ENCODE data around the gene TCOF1. TPM values are rescaled to one million over a fixed set of nuclear protein-coding genes. Genes with fewer than 3 reads are reported as not detected.

The TCOF1 gene
- total and polyA plus RNA-seq, 12 donors, result 12.6 to 30.3 (median 20.8) TPM

GRCh38 chr5:150345716-150346115 is 11.8 kb upstream of the TCOF1 start:
- no peaks in the 10 kb centered on the region for H3K36me3 ChIP-seq (replicated peaks in 1 of 2)
- H3K4me3 ChIP-seq, result no peak overlapping the region
- no peak for DNase-seq
- intact Hi-C loops (cut with DNase I), result loop anchor here in 1 of 2 donors (10.0 kb wide), 1 partner anchor 181 kb away; the partner anchor contains the start of gene CDX1
- TF ChIP-seq, protein P1, sequence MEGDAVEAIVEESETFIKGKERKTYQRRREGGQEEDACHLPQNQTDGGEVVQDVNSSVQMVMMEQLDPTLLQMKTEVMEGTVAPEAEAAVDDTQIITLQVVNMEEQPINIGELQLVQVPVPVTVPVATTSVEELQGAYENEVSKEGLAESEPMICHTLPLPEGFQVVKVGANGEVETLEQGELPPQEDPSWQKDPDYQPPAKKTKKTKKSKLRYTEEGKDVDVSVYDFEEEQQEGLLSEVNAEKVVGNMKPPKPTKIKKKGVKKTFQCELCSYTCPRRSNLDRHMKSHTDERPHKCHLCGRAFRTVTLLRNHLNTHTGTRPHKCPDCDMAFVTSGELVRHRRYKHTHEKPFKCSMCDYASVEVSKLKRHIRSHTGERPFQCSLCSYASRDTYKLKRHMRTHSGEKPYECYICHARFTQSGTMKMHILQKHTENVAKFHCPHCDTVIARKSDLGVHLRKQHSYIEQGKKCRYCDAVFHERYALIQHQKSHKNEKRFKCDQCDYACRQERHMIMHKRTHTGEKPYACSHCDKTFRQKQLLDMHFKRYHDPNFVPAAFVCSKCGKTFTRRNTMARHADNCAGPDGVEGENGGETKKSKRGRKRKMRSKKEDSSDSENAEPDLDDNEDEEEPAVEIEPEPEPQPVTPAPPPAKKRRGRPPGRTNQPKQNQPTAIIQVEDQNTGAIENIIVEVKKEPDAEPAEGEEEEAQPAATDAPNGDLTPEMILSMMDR (IDR thresholded peaks at IDR 0.05), result no peak
- no peak for TF ChIP-seq POLR2A (IDR thresholded peaks at IDR 0.05)
- 86 to 95% (median 90%) methylated on average over 5 of the region's 5 CpGs for WGBS, 4 donors
- peaks cover 1 to 4% of the 10 kb centered on the region in 2 donors for H3K4me1 ChIP-seq (replicated peaks in 1 of 2)
- H3K9me3 ChIP-seq (replicated peaks in 1 of 3), result no peaks in the 10 kb centered on the region
- H3K27ac ChIP-seq, result no peak overlapping the region
- H3K27me3 ChIP-seq, result no peaks in the 10 kb centered on the region

DNA sequence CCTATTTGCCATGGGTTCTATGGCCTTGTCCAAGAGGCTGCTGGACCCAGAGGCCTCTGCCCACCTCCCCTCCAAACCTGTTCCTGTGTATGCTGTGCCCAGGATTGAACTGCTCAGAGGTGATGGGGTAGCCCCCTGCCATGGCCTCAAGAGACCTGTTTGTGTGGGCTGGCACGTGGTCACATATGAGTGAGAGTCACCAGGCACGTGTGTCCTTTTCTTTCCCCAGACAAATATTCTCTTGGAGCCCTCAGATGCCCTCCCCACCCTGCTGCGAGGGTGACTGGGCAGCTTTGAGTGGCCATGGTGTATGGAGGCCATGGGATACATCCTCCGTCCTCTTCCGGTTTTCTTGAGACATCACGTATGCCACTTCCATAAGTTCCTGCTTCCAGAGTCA is 10.9 kb upstream of the TCOF1 start:
- Histone ChIP-seq H3K9me3 (replicated peaks in 1 of 3) (no peaks in the 10 kb centered on the region), H3K36me3 (replicated peaks in 1 of 2) (no peaks in the 10 kb centered on the region), H3K27me3 (no peaks in the 10 kb centered on the region), H3K4me3 (no peak overlapping the region), H3K4me1 (replicated peaks in 1 of 2) (peaks cover 5 to 8% of the 10 kb centered on the region in 2 donors), H3K27ac (no peak overlapping the region)
- no peak for DNase-seq
- WGBS, 4 donors, result 90 to 93% (median 93%) methylated on average over 6 of the region's 6 CpGs
- intact Hi-C loops (cut with DNase I), result loop anchor here in 1 of 2 donors (10.0 kb wide), 1 partner anchor 182 kb away; the partner anchor contains the start of gene CDX1
- TF ChIP-seq, protein P1 (IDR thresholded peaks at IDR 0.05), result no peak
- TF ChIP-seq POLR2A (IDR thresholded peaks at IDR 0.05), result no peak

DNA sequence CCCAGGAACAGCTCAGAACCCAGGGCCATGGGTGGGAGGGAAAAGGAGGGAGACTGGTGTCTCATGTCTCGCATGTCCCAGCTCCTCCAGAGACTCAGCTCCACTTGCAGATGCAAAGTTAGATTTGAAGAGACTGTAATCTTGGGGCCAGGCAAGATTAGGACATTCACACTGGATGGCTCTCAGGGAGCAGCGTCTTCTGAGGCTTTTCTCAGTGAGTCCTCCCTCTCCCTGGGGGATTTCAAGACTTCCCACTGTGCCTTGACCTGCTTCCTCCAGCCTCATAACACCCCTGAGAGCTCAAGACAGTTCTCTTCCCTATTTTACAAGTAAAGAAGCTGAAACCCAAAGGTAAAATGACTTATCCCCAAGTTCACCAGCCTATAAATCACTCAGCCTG is 10.5 kb upstream of the TCOF1 start:
- Histone ChIP-seq H3K9me3 (replicated peaks in 1 of 3) (no peaks in the 10 kb centered on the region), H3K27me3 (no peaks in the 10 kb centered on the region), H3K36me3 (replicated peaks in 1 of 2) (no peaks in the 10 kb centered on the region), H3K4me1 (replicated peaks in 1 of 2) (peaks cover 5 to 8% of the 10 kb centered on the region in 2 donors), H3K27ac (no peak overlapping the region), H3K4me3 (no peak overlapping the region)
- 80 to 94% (median 88%) methylated on average over 2 of the region's 2 CpGs for WGBS, 4 donors
- no peak for TF ChIP-seq POLR2A (IDR thresholded peaks at IDR 0.05)
- TF ChIP-seq, protein P1 (IDR thresholded peaks at IDR 0.05), result no peak
- intact Hi-C loops (cut with DNase I), result loop anchor here in 1 of 2 donors (10.0 kb wide), 1 partner anchor 182 kb away; the partner anchor contains the start of gene CDX1
- no peak for DNase-seq

GRCh38 chr5:150347451-150347850 is 10.0 kb upstream of the TCOF1 start:
- no peak overlapping the region for H3K4me3 ChIP-seq
- no peak for DNase-seq
- no peak for TF ChIP-seq POLR2A (IDR thresholded peaks at IDR 0.05)
- TF ChIP-seq, protein P1 (IDR thresholded peaks at IDR 0.05), result no peak
- H3K9me3 ChIP-seq (replicated peaks in 1 of 3), result no peaks in the 10 kb centered on the region
- no peak overlapping the region for H3K27ac ChIP-seq
- H3K27me3 ChIP-seq, result no peaks in the 10 kb centered on the region
- H3K36me3 ChIP-seq (replicated peaks in 1 of 2), result no peaks in the 10 kb centered on the region
- 77 to 80% (median 78%) methylated on average over 9 of the region's 9 CpGs for WGBS, 4 donors
- H3K4me1 ChIP-seq (replicated peaks in 1 of 2), result peaks cover 5 to 8% of the 10 kb centered on the region in 2 donors
- intact Hi-C loops (cut with DNase I), result loop anchor here in 1 of 2 donors (10.0 kb wide), 1 partner anchor 183 kb away; the partner anchor contains the start of gene CDX1
